GM23248 (cell line): Measurements from ENCODE around the gene HOPX.

Experiments used
- EZH2 ChIP-seq: fragments of 200-600 bp; sonication (generic); IDR thresholded peaks from 2 replicates; pipeline ENCODE4 v1.6.1; 2018; ENCODE audit warnings: antibody characterized with exemption, mild to moderate bottlenecking; ENCODE audit not compliant: insufficient read depth, poor library complexity, severe bottlenecking
- EZH2phosphoT487 ChIP-seq: fragments of 200-600 bp; sonication (generic); IDR thresholded peaks from 2 replicates; pipeline ENCODE4 v1.6.1; 2018; ENCODE audit warnings: antibody characterized with exemption, moderate library complexity, mild to moderate bottlenecking, low read depth; ENCODE audit not compliant: insufficient read depth

DNA sequence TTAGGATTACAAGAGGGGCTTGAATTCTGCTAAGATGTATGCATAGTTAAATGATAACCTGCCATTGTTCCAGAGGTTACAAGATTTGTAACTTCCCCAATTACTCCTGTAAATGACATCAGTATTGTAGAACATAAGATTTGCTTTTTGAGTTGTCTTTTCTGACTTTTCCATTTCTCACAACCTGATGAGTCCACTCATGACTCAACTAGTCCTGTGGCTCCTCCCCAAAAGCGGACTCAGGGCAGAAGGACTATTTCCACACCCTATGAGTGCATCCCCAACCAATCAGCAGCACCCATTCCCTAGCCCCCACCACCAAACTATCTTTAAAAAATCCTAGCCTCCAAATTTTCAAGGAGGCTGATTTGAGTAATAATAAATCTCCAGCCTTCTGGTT, 54.7 kb downstream of the HOPX start:
- no peak for TF ChIP-seq EZH2phosphoT487
- no peak for TF ChIP-seq EZH2
